IPS DF 4.7 (cell line): ENCODE data around the gene ARSB.

Experiments
- DNase-seq: peaks from one replicate; pipeline ENCODE4 v3.0.0-alpha.2; 2013; ENCODE audit warnings: low spot score; ENCODE audit errors: extremely low read depth

Gene ARSB

DNA sequence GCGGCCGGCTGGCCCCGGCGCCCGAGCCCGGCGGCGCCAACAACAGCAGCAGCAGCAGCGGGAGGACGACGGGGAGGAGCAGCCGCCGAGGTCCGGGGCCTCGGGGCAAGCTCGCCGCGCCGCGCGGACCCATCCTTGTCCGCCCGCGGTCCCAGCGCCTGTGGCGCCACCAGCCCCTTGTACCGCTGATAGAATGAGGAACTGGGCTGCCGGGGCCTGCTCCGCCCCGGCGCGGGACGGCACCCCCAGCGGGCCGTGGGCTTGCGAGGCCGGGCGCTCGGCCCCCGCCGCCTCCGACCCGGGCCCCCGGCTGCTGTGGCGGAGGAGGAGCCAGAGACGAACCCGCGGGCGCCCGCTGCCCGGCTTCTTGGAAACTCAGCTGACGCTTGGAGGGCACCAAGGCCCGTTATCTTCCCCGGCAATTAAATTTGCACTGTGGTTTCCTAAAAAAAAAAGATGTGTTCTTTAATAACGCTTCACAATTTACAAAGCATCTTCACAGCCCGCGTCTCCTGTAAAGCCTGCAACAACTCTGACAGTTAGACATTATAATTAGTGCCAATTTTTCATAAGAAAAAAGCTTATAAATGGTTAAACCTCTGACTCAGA lies at the start of gene ARSB:
ARSB (minus strand) TSS at position 195 of the 609 bp plus-strand sequence; CDS start at position 133, 62 bp downstream.
- no peak for DNase-seq

DNA sequence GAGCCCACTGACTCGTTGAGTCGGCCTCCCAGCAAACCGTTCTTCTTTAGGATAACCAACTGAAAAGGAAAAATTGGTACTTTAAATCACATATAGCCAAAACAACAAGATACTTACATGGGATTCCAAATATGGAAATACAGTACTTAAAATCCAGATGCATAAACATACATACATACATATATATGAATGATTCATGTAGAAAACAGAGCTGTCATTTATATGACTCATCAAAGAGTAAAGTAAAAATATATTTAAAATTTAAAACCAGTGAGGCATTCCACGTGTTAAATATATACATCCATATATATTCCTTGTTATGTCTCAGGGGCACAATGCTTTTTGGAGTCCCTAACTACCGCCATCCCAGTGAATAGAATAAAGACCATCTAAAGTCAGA lies 47.7 kb upstream of the ARSB start:
- no peak for DNase-seq

DNA sequence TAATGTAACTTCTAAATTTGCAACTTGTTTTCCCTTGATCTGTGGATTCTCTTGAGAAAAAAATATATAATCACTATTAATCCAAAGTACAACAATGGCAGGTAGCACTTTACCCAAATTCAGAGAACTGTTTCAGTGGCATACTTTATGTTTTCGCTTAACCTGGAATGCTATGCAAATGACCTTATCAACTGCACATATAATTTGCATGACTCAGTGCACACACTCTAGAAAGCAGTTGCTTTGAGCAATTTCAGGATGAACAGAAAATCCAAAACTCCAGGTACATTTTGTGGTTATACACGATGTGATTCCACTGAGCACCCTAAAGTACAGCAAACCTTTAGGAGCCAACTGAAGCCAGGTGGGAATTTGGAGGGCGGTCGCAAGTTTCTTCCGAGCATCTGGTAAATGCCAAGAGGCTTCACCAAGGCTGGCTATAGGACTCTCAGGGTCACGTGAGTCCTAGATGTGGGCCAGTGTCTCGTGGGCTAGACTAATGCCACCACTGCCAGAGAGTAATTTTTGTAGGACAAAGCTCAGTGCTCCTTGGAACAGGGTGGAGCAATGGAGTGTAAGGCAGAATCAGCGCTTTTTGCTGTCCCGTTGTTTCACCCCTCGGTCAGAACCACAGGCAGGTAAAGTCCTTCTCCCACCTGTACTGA lies 47.1 kb upstream of the ARSB start:
- DNase-seq, result no peak

DNA sequence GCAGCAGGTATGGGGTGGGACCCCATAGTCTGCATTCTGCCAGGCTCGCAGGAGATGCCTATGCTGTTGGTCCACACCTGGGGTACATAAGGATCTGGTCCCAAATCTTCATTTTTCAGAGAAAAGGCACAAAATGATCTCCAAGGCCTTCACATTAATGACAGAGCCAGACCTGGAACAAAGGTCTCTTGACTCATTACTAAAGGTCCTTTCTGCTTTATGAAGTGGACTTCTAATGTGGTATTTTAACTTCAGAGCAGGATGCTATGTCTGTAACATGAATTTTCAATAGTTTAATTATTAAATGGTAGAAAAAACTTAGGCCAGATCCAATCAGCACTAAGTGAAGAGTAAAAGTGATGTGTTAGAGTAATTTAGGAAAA lies 46.4 kb upstream of the ARSB start:
- DNase-seq, result no peak

DNA sequence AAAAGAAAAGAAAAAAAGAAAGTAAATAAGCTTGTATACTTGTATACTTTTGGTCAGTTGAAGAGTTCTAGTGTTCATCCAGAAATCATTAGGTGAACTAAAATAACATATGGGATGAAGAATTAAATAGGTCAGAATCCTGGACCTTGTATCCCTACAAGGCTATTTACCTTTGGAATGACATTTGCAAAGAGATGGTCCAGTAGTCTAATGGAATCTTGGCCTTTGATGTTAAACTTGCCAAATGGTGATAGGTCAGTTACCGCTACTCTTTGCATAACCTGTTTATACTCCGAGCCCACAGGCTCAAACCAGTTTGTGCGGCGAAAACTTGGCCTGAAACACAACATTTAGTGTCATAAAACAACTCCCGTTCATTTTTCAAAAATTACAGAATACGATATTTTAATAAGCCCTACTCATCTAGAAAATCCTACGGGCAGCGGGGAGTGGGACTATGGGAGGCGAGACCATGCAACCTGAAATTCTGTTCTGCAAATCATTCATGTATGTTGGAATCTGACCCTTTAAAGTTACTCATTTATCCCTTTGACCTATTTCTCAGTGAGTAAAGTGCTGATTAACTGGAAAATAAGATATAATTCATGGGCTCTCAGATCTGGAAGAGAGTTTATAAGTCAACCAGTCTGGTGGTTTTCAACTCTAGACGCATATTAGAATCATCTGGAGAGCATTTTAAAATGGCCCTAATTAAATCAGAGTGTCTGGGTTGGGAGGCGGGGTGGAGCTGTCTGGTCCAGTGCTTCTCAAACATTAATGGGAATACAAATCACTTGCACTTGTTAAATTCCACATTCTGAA lies 45.8 kb upstream of the ARSB start:
- DNase-seq, result no peak

DNA sequence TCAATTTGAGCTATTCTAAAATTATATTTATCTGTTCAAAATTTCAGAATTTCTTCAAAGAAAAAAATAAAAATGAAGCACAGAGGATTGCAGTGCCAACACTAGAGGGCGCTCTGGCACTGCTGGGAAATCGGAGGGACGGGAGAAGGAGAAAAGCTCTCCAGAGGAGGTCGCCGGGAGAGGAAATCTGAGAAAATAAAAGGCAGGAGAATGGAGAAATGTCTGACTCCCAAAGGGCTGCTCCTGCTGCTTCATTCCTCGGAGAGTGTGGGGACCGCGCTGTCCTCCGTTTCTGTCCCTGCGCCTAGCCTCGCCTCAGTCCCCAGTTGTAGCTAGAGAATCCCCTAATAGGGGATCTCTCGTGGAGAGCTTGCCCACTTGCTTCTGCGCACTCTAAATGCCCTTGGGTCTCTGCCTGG lies 40.0 kb upstream of the ARSB start:
- DNase-seq, result peak; percentile 14

DNA sequence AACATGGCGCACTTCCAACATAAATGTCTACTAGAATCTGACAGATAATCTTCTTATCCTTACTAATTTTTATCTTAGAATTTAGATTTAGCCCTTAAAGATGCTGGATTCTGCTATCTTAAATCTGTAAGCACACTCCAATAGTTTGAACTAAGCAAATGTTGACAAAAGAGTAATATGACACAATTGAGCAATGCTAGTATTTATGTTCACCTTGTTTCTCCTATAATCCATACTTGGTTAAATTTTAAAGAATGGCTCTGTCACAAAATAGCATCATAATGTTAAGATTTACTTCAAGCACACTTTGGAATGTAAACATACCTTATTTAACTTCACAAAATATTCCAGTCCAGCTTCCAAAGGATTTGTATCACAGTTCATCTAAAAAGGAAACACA lies 38.8 kb upstream of the ARSB start:
- no peak for DNase-seq

DNA sequence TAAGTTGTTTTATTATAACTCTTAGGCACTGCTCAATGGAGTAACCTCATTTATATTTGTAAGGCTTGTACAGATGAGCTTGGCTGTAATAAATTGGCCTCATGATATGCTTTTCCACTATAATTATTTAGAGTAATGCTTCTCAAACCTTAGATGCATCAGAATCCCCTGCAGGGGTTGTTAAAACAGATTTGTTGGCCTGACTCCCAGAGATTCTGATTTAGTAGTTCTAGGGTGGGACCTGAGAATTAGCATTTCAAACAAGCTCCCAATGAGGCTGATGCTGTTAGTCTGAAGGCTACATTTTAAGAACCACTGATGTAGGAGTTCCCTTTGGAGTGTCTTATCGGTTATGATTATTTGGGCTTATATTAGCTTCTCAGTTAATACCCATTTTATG lies 38.2 kb upstream of the ARSB start:
- DNase-seq, result no peak

DNA sequence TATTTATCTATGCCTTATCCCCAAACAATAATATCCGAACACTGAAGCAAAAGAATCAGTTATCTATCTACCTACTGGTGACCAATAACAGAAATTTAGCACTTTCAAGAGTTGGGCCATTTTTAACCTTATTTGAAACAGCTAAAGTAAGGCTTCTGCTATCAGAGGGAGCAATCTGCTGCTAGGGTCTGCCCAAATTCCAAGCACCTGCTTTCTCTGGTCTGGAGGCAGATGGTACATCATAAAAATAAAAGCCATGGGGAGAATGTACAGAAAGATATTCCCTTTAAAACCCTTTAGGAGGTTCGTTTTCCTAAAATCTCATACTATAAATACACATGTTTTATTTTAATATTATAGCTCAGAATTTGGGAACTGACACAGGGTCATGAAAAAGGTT lies 37.7 kb upstream of the ARSB start:
- DNase-seq, result no peak

DNA sequence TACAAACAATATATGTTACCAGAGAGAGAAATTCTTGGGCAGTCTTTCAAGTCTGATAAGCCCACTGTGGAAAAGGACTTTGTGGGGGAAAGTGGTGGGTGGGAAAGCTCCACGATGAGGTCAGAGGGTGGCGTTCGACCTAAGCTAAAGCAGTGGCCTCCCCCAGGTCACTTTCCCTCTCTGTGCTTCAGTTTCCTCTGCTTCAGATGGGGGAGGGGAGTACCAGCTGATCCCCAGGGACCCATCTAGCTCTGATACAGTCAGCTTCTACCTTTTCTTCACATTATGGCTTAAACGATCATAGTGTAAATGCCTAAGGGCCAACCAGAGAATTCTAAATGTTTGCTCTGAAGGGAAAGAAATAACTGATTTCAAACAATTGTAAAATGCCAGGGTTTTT lies 36.6 kb upstream of the ARSB start:
- DNase-seq, result no peak

DNA sequence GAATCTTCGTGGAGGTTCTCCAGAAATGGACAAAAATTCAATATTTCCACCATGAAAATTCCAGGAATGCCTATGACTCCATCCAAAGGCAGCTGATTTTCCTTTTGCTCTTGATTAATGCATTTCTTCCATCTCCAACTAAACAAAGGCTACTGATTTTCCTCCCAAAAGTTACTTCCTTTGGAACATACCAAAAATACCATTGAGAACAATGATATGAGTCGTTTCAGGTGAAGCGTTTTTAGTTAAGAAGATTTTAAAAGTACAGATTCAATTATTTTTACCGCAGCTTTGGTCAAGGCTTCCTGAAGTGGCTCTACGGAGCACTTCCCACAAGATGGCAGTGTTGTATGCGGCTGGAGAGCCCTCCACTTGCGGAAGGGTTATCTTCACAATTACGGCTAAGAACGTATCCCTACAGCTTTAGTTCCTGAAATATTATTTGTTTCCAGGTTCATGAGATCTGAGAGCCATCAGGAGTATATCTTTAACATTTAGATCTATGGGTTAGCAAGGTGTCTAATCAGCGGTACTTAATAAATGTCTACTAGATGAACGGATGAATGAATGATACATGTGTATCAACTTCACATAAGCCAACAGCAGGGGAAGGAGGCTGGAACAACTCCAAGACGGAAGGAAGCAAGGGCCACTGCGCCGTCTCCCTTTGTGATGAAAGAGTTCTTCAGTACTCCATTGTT lies 35.9 kb upstream of the ARSB start:
- peak; percentile 49 for DNase-seq

DNA sequence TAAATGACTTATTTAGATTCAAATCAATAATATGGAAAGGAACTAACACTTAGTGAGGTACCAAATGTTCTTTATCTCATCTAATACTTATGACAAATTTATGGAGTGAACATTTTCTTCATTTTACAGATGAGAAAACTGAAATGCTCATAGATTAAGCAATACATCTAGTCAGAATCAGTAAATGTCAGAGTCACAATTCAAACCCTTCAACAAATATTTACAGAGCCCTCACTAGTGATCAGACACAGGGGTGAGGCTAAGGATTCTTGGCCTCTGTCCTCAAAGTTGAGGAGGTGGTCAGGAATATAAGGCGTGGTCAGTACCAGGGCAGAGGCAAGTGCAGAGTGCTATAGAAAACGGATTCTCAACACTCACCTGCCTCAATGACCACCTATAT lies 29.5 kb upstream of the ARSB start:
- no peak for DNase-seq

DNA sequence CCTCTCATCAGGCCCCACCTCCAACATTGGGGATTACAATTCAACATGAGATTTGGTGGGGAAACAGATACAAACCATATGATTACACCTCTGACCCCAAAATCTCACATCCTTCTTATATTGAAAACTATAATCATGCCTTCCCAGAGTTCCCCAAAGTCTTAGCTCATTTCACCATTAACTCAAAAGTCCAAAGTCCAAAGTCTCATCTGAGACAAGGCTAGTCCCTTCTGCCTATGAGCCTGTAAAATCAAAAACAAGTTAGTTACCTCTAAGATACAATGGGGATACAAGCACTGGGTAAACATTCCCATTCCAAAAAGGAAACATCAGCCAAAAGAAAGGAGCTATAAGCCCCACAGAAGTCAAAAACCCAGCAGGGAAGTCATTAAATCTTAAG lies 26.8 kb upstream of the ARSB start:
- no peak for DNase-seq

DNA sequence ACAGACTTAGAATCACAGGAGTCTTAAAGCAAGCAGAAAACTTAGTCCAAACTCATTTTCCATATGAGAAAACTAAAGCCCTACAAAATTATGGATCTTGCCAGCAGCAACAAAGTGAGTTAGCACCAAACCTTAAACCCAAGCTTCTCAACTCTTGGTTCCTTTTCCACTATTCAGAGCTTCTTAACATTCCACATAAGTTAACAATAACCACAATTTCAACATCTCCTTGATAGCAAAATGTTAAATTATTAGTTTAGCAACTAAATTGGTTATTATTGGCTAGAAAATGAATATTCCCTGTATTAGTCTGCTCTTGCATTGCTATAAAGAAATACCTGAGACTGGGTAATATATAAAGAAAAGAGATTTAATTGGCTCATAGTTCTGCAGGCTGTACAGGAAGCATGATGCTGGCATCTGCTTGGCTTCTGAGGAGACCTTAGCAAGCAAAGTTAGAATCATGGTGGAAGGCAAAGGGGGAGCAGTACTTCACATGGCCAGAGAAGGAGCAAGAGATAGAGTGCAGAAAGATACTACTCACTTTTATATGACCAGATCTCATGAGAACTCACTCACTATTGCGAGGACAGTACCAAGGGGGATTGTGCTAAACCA lies 26.2 kb upstream of the ARSB start:
- no peak for DNase-seq

DNA sequence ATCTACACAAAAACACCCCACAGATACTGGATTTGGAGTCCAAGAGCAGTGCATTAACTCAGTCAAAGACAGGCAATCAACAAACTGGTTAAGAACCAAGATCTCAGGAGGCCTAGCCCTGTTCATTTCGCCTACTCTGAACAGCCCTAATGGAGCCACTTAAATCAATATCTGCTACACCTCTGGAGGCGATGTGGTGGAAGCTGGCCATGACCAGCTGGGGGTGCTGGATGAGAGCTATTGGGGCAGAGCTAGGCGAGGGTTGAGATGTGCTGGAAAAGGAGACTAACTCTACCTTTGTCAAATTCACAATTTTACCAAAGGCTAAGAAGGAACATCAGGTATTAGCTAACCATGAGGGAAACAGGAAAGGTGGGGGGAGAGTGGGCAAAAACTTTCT lies 23.3 kb upstream of the ARSB start:
- no peak for DNase-seq

DNA sequence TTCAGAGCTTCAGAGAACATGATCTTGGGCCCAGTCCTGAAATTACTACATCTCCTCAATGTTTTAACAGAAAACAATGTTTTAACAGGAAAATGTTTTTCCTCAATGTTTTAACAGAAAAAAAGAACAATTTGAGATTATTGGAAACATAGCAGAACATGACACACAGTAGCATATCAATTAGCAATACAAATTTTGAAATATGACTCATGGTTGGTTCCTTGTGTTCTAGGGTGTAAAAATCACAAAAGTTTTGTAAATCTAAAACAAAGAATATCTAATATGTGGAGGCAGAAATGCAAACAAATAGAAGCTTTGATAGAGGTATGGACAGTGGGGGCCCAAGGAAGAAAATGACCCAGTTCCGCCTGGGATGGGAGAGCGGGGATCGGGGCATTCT lies 22.8 kb upstream of the ARSB start:
- no peak for DNase-seq

DNA sequence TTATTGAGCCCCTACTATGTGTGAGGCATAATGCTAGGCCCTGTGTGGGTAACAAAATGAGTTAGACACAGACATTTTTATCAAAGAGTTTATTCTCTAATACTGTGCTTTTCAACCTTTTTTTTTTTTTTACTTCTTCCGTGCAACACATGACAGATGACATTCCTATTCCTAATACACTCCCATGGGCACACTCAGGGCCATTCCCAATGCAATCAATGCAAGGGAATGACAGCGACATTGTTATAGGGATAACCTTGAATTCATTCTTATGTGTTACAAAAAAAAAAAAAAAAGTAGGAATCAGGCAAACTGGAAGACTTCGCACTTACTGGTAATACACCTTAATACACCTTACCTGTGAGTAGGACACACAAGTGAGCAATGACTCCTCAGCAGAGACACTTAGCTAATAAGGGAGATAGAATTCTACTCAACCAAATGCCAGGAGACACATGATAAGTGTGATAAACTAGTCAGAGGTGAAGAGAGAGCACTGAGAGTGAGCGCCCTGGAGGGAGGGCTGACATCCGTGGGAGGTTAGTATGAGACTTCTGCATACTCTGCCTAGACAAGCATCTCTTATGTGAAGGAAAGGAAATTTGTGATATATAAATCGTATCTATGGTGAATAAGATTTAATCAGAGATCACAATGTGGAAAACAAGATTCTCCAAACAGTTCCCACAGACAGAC lies 21.0 kb upstream of the ARSB start:
- DNase-seq, result no peak

DNA sequence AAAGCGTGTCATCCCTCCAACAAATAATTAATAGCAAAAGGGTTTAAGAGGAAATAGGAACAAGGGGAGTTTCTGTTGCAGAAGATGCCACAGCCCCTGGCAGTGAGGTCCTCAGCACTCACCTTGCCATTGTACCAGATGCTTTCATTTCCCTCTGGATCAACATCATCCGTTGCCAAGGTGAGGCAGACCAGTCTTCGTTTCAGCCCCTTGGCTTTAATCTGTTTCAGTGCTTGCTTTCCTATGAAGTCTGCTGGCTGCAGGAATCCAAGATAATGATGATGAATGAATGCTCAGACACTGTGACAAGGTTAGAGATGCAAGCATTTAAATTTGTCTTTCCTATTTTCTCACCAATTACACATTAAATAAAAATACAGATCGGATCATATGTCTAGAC lies 20.0 kb upstream of the ARSB start:
- DNase-seq, result no peak

DNA sequence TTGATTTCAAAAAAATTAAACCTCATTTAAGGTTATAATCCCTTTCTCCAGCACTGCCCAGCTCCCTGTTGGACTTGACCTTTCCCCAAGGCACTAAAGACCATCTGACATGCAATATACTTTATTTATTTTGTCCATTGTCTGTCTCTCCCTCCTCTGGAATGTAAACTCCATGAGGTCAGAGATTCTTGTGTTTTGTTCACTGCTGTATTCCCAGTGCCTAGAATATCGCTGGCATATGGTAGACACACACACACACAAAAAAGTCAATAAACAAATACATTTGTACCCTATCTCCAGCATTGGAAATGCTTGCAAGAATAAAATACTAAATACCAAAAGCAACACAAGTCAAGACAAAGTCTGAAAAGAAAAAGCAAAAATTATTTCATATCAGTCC lies 17.3 kb upstream of the ARSB start:
- no peak for DNase-seq

DNA sequence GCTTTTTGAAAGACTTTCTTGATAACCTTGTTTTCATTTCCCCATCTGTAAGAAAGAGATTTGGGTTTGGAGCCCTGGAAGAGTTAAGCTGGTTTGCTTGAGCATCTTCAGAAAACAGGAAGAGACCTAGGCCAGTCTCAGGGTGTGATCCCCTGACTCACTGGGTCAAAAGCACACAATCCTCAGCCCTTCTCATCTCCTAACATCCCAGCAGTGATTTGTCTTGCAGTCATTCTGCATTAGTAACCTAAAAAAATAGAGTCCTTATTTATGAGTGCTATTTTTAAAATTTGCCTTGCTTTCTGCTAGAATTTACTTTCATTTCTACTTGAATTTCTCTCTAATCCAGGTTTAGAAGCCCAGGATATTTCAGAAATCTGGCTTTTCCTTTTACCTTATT lies 16.4 kb upstream of the ARSB start:
- DNase-seq, result no peak

DNA sequence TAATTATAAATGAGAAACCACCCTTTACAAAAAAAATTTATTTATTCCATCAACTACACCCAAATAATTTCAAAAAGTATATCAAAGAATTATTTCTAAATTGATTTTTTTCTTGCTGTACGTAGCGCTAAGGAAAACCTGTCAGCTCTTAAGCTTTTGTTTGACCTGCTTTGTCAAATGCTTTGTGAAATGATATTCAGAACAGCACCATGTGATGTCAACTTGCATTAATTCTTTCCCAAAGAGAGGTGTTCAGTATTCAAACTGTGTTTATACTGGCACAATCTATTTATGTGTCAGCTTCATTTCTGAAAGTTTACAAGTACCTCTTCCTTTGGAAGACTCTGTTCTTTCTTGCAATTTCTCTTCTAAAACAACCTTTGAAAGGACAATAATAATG lies 12.0 kb upstream of the ARSB start:
- no peak for DNase-seq
